IMR-90 (cell line): Measurements from ENCODE around the gene KIF16B. TPM values are rescaled to one million over a fixed set of nuclear protein-coding genes. Genes with fewer than 3 reads are reported as not detected.

Source experiments
- ATAC-seq: fragments of 200-7000 bp; cut with Tn5 transposase; 2 replicates; pipeline ENCODE4 v1.9.1; 2020; ENCODE audit warnings: low read depth, mild to moderate bottlenecking, moderate library complexity
- BruUV-seq: library from RNA; stranded (reverse); fragments of 400-500 nt; replicated peaks from 2 replicates; lab custom pipeline; 2021; lab: Mats Ljungman, UMichigan
- CTCF ChIA-PET: fragments of 300-600 bp; formaldehyde crosslinking; extraction: SDS; loops from one replicate; lab custom pipeline; 2021; ENCODE audit warnings: antibody characterized with exemption; lab: Yijun Ruan, JAX
- POLR2A ChIA-PET: fragments of 300-600 bp; sonication (Branson Sonifier 250); formaldehyde crosslinking; loops from one replicate; lab custom pipeline; 2022; ENCODE audit warnings: antibody characterized with exemption; ENCODE audit not compliant: unreplicated experiment; lab: Charles Lee
- DNase-seq: peaks from one replicate; pipeline ENCODE4 v3.0.0; 2013
- H2AFZ ChIP-seq: replicated peaks from 2 replicates; pipeline ENCODE3; 2013; ENCODE audit warnings: low read length, mild to moderate bottlenecking; ENCODE audit not compliant: poor library complexity
- H2AK5ac ChIP-seq: 2 replicates; pipeline ENCODE4 v1.6.1; 2013; ENCODE audit warnings: low read depth, low read length, inconsistent platforms
- H2AK9ac ChIP-seq: replicated peaks from 2 replicates; pipeline ENCODE3; 2013; ENCODE audit warnings: mild to moderate bottlenecking, low read depth, low read length, moderate library complexity; ENCODE audit not compliant: poor library complexity
- H2BK120ac ChIP-seq: 2 replicates; pipeline ENCODE4 v1.6.1; 2013; ENCODE audit warnings: low read depth, low read length, inconsistent platforms
- H2BK15ac ChIP-seq: 3 replicates; pipeline ENCODE4 v1.6.1; 2013; ENCODE audit warnings: low read depth, low read length, inconsistent platforms
- H2BK20ac ChIP-seq: 2 replicates; pipeline ENCODE4 v1.6.1; 2013; ENCODE audit warnings: low read depth, mild to moderate bottlenecking, inconsistent platforms, low read length, moderate library complexity
- H2BK5ac ChIP-seq: 2 replicates; pipeline ENCODE4 v1.6.1; 2013; ENCODE audit warnings: mild to moderate bottlenecking, low read depth, low read length, inconsistent platforms; ENCODE audit not compliant: poor library complexity, severe bottlenecking
- H3K14ac ChIP-seq: replicated peaks from 2 replicates; pipeline ENCODE4 v1.6.1; 2013; ENCODE audit warnings: low read depth, low read length, inconsistent platforms
- H3K18ac ChIP-seq: 2 replicates; pipeline ENCODE4 v1.6.1; 2013; ENCODE audit warnings: low read depth, low read length, control low read depth
- H3K23ac ChIP-seq: 2 replicates; pipeline ENCODE4 v1.6.1; 2013; ENCODE audit warnings: low read depth, low read length, inconsistent platforms
- H3K27ac ChIP-seq: 2 replicates; pipeline ENCODE4 v1.5.1; 2013; ENCODE audit warnings: mild to moderate bottlenecking, control low read depth, low read length; ENCODE audit not compliant: insufficient read depth
- H3K27me3 ChIP-seq: 2 replicates; pipeline ENCODE4 v1.6.1; 2013; ENCODE audit warnings: low read length; ENCODE audit not compliant: control insufficient read depth, insufficient read depth
- H3K36me3 ChIP-seq: 2 replicates; pipeline ENCODE4 v1.6.1; 2013; ENCODE audit warnings: low read length, mixed read lengths; ENCODE audit not compliant: control insufficient read depth, insufficient read depth
- H3K4ac ChIP-seq: 2 replicates; pipeline ENCODE4 v1.6.1; 2013; ENCODE audit warnings: low read depth, low read length, inconsistent platforms
- H3K4me1 ChIP-seq: 2 replicates; pipeline ENCODE4 v1.6.1; 2013; ENCODE audit warnings: low read length, mixed read lengths; ENCODE audit not compliant: control insufficient read depth, insufficient read depth
- H3K4me2 ChIP-seq: 2 replicates; pipeline ENCODE4 v1.6.1; 2013; ENCODE audit warnings: low read depth, mild to moderate bottlenecking, control low read depth, low read length, moderate library complexity
- H3K4me3 ChIP-seq: 2 replicates; pipeline ENCODE4 v1.5.1; 2013; ENCODE audit warnings: low read depth, mild to moderate bottlenecking, control low read depth, low read length, moderate library complexity; ENCODE audit not compliant: insufficient read depth
- H3K56ac ChIP-seq: 2 replicates; pipeline ENCODE4 v1.6.1; 2013; ENCODE audit warnings: low read length, inconsistent platforms; ENCODE audit not compliant: insufficient read depth; ENCODE audit errors: extremely low read depth
- H3K79me1 ChIP-seq, 2 experiments: 2 replicates each; pipeline ENCODE4 v1.6.1; 2013; ENCODE audit warnings: low read length in 2 of 2, inconsistent platforms in 1 of 2, low read depth in 1 of 2
- H3K9ac ChIP-seq: 2 replicates; pipeline ENCODE4 v1.6.1; 2013; ENCODE audit warnings: low read depth, low read length, control low read depth
- H3K9me1 ChIP-seq: 2 replicates; pipeline ENCODE4 v1.6.1; 2013; ENCODE audit warnings: low read length, inconsistent platforms; ENCODE audit not compliant: insufficient read depth
- H3K9me3 ChIP-seq: 2 replicates; pipeline ENCODE4 v1.6.1; 2013; ENCODE audit warnings: low read length; ENCODE audit not compliant: control insufficient read depth, insufficient read depth
- H4K20me1 ChIP-seq: 2 replicates; pipeline ENCODE4 v1.6.1; 2013; ENCODE audit warnings: low read length, inconsistent platforms; ENCODE audit not compliant: insufficient read depth
- H4K5ac ChIP-seq: 2 replicates; pipeline ENCODE4 v1.6.1; 2013; ENCODE audit warnings: mild to moderate bottlenecking, low read depth, low read length, control low read depth
- H4K8ac ChIP-seq, 2 experiments: 2 replicates each; pipeline ENCODE4 v1.6.1; 2013; ENCODE audit warnings: low read depth in 2 of 2, low read length in 2 of 2, control low read depth in 1 of 2, inconsistent platforms in 1 of 2
- H4K91ac ChIP-seq: 2 replicates; pipeline ENCODE4 v1.6.1; 2013; ENCODE audit warnings: low read depth, low read length, inconsistent platforms; ENCODE audit not compliant: insufficient read depth
- CHD1 ChIP-seq: IDR thresholded peaks from 2 replicates; pipeline ENCODE4 v1.6.1; 2012; ENCODE audit warnings: low read depth, low read length, improper control_type of control experiment
- FOS ChIP-seq: fragments of 150-350 bp; IDR thresholded peaks from 2 replicates; pipeline ENCODE4 v1.6.1; 2016; ENCODE audit warnings: low read depth, low read length
- MAFK ChIP-seq: IDR thresholded peaks from 2 replicates; pipeline ENCODE4 v1.6.1; 2012; ENCODE audit warnings: low read depth, low read length, improper control_type of control experiment
- MXI1 ChIP-seq: IDR thresholded peaks from 2 replicates; pipeline ENCODE4 v1.6.1; 2012; ENCODE audit warnings: low read depth, mild to moderate bottlenecking, low read length, moderate library complexity, borderline replicate concordance
- NFE2L2 ChIP-seq: fragments of 150-350 bp; IDR thresholded peaks from 2 replicates; pipeline ENCODE4 v1.6.1; 2016; ENCODE audit warnings: low read depth, mild to moderate bottlenecking, low read length
- RCOR1 ChIP-seq: IDR thresholded peaks from 2 replicates; pipeline ENCODE4 v1.6.1; 2012; ENCODE audit warnings: mild to moderate bottlenecking, low read length, improper control_type of control experiment; ENCODE audit not compliant: insufficient replicate concordance
- WGBS, 2 experiments: methylation state at CpG; one replicate each; pipeline versions ENCODE4 v1.1.5 to v1.1.7; 2013; ENCODE audit warnings: missing lambda C conversion rate in 2 of 2; ENCODE audit not compliant: insufficient read length in 1 of 2; ENCODE audit errors: extremely low coverage in 2 of 2; 5-methylcytosine and 5-hydroxymethylcytosine counted together
- dilution Hi-C: fragments of 300-500 bp; cut with HindIII; formaldehyde crosslinking; loops from one replicate; pipeline ENCODE4 v1.14.3; 2018; ENCODE audit warnings: low sequenced_read_pairs; ENCODE audit not compliant: unreplicated experiment
- in situ Hi-C: fragments of 300-500 bp; cut with MboI; formaldehyde crosslinking; loops from 3 replicates; pipeline ENCODE4 v1.14.3; 2019; ENCODE audit warnings: low sequenced_read_pairs, inconsistent platforms, mixed read lengths
- intact Hi-C: fragments of 100-400 bp; cut with micrococcal nuclease; formaldehyde crosslinking; loops from 2 replicates; pipeline ENCODE4 v1.10.0; 2022
- polyA plus RNA-seq, 3 experiments: library from polyadenylated mRNA; depleted of rRNA; stranded (reverse); fragments of >200 nt; gene quantifications; 2 replicates each; pipeline ENCODE4 v1.2.3, GENCODE V29; 2012; ENCODE audit warnings: low replicate concordance in 1 of 3
- total RNA-seq: library from RNA; depleted of rRNA; stranded (reverse); fragments of >200 nt; gene quantifications from 2 replicates; pipeline ENCODE4 v1.2.3, GENCODE V29; 2012

Gene KIF16B
- total and polyA plus RNA-seq, 2 of the 4 experiments (the other 2 are of a cell fraction), result 4.7 to 10.0 TPM

DNA sequence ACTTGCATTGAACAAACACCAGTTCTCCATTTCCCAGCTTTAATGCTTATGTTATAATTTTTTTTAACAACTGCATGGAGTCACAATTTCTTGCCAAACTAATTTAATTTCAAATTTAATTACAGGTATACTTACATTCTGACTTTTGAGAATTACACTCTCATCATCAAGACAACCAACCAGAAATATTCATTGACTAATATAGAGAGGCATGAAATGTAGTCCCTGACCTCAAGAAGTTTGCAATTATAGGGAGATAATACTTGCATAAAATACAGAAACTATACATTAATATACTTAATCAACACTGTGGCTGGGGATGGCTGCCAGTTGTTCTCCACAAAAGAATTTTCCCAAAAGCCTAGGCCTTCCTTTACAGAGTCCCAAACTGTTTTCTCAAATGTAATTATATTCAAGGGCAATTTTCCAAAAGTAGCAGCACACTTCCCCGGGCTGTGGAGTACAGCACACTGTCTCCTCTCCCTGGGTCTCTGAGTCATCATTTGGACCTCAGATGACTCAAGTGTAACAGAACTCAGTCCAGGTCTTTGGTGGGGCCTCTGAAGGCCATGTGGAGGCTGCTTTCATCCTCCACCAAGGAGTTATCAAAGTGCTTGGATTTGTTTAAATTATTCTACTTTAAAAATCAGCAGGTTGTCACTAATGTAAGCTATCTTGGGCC lies 114.1 kb downstream of the KIF16B start:
- Histone ChIP-seq H3K27me3 (no peaks in the 10 kb centered on the region), H3K9me1 (no peaks in the 10 kb centered on the region), H2BK15ac (no peak overlapping the region), H4K20me1 (no peaks in the 10 kb centered on the region), H2BK120ac (no peak overlapping the region), H2AFZ (peak overlapping the region; percentile 45), H3K36me3 (no peaks in the 10 kb centered on the region), H3K14ac (no peak overlapping the region), H3K4me3 (no peak overlapping the region), H3K4me2 (no peak overlapping the region; the same call in 1 of the 2 replicates), H4K8ac (no peak overlapping the region), H3K56ac (no peak overlapping the region), H2AK5ac (no peak overlapping the region), H3K23ac (no peak overlapping the region), H3K9ac (no peak overlapping the region), H2BK5ac (no peak overlapping the region), H2BK20ac (no peak overlapping the region), H3K27ac (no peak overlapping the region), H3K4me1 (0 out of 2 replicates have a peak, but pooled peaks cover 2% of the 10 kb centered on the region), H4K5ac (no peak overlapping the region), H4K91ac (no peak overlapping the region), H3K18ac (no peak overlapping the region), H3K4ac (no peak overlapping the region), H3K79me1 (no peaks in the 10 kb centered on the region; a peak in 1 of 4 replicates), H2AK9ac (no peak overlapping the region), H3K9me3 (no peaks in the 10 kb centered on the region)
- in situ Hi-C loops, result no loop called here
- dilution Hi-C loops, result no loop called here
- intact Hi-C loops, result no loop called here
- CTCF ChIA-PET, result no interaction called here
- DNase-seq (peak; percentile 85), ATAC-seq (peak; percentile 95)
- no TSS peak for BruUV-seq
- POLR2A ChIA-PET, result no interaction called here
- no peak for TF ChIP-seq MAFK
- TF ChIP-seq NFE2L2, result no peak
- TF ChIP-seq RCOR1, result no peak
- TF ChIP-seq CHD1, result no peak
- peak; percentile 69; the same call in 1 of the 2 replicates for TF ChIP-seq FOS
- no peak for TF ChIP-seq MXI1
- no CpG with 5 or more reads among the region's 1 CpG for WGBS, 2 experiments
